Muscle layer of colon (tissue), 2 donors: ENCODE results near the gene UMPS.

ENCODE experiments used
- H3K27ac ChIP-seq: one replicate; pipeline ENCODE4 v1.7.0; 2013; ENCODE audit warnings: low read depth, mild to moderate bottlenecking, low read length, moderate library complexity
- H3K27me3 ChIP-seq, 2 donors: one replicate each; pipeline ENCODE4 v1.7.0; 2013; ENCODE audit warnings: low read length in 2 of 2, mild to moderate bottlenecking in 2 of 2; ENCODE audit not compliant: insufficient read depth in 2 of 2, control insufficient read depth in 1 of 2
- H3K36me3 ChIP-seq: one replicate; pipeline ENCODE4 v1.7.0; 2013; ENCODE audit warnings: mild to moderate bottlenecking, low read length; ENCODE audit not compliant: insufficient read depth
- H3K4me1 ChIP-seq: one replicate; pipeline ENCODE4 v1.7.0; 2013; ENCODE audit warnings: mild to moderate bottlenecking, low read length; ENCODE audit not compliant: insufficient read depth
- H3K4me3 ChIP-seq, 2 donors: one replicate each; pipeline ENCODE4 v1.7.0; 2013; ENCODE audit warnings: low read length in 2 of 2, low read depth in 1 of 2, mild to moderate bottlenecking in 1 of 2, moderate library complexity in 1 of 2
- H3K9ac ChIP-seq: one replicate; pipeline ENCODE4 v1.7.0; 2013; ENCODE audit warnings: low read length
- H3K9me3 ChIP-seq: one replicate; pipeline ENCODE4 v1.7.0; 2013; ENCODE audit warnings: mild to moderate bottlenecking, low read length
- donor health status: abdominal sarcoma.
- donor health status: Adenocarcinoma of cecum.

The UMPS gene

GRCh38 chr3:124730129-124730940 is at the start of gene UMPS:
TSS of gene UMPS (plus strand) at chr3:124730452. CDS start at chr3:124730472, 20 bp downstream.
- H3K27ac ChIP-seq, result peak within 1 kb of the TSS; percentile 75
- H3K36me3 ChIP-seq, result peaks cover 8% of the 10 kb centered on the region
- peak within 1 kb of the TSS; percentile 83 to 88 for H3K4me3 ChIP-seq
- H3K4me1 ChIP-seq, result peaks cover 28% of the 10 kb centered on the region
- no peaks in the 10 kb centered on the region for H3K27me3 ChIP-seq
- H3K9me3 ChIP-seq, result no peaks in the 10 kb centered on the region
- H3K9ac ChIP-seq, result peak within 1 kb of the TSS; percentile 50

- Histone ChIP-seq H3K9me3 (no peaks in the 10 kb centered on the region), H3K4me1 (no peaks in the 10 kb centered on the region), H3K27me3 (no peaks in the 10 kb centered on the region), H3K9ac (no peak overlapping the region), H3K4me3 (no peak overlapping the region), H3K27ac (no peak overlapping the region), H3K36me3 (no peaks in the 10 kb centered on the region)
Measured at GRCh38 chr3:124680521-124680920, 49.7 kb upstream of the UMPS start.

GRCh38 chr3:124682263-124682662 is 48.0 kb upstream of the UMPS start:
- Histone ChIP-seq H3K4me3 (no peak overlapping the region), H3K27me3 (no peaks in the 10 kb centered on the region), H3K4me1 (no peaks in the 10 kb centered on the region), H3K9me3 (no peaks in the 10 kb centered on the region), H3K27ac (no peak overlapping the region), H3K9ac (no peak overlapping the region), H3K36me3 (no peaks in the 10 kb centered on the region)

- H3K4me3 ChIP-seq, result no peak overlapping the region
- no peaks in the 10 kb centered on the region for H3K9me3 ChIP-seq
- H3K36me3 ChIP-seq, result no peaks in the 10 kb centered on the region
- H3K27me3 ChIP-seq, result no peaks in the 10 kb centered on the region
- no peak overlapping the region for H3K9ac ChIP-seq
- H3K4me1 ChIP-seq, result no peaks in the 10 kb centered on the region
- H3K27ac ChIP-seq, result no peak overlapping the region
Measured at GRCh38 chr3:124684459-124684858, 45.8 kb upstream of the UMPS start.

- Histone ChIP-seq H3K4me3 (no peak overlapping the region), H3K4me1 (no peaks in the 10 kb centered on the region), H3K9ac (no peak overlapping the region), H3K27me3 (no peaks in the 10 kb centered on the region), H3K27ac (no peak overlapping the region), H3K9me3 (no peaks in the 10 kb centered on the region), H3K36me3 (no peaks in the 10 kb centered on the region)
Measured at GRCh38 chr3:124685067-124685466, 45.2 kb upstream of the UMPS start.

GRCh38 chr3:124685481-124685880 is 44.8 kb upstream of the UMPS start:
- no peak overlapping the region for H3K27ac ChIP-seq
- no peaks in the 10 kb centered on the region for H3K4me1 ChIP-seq
- no peak overlapping the region for H3K4me3 ChIP-seq
- no peaks in the 10 kb centered on the region for H3K9me3 ChIP-seq
- H3K9ac ChIP-seq, result no peak overlapping the region
- no peaks in the 10 kb centered on the region for H3K27me3 ChIP-seq
- no peaks in the 10 kb centered on the region for H3K36me3 ChIP-seq

GRCh38 chr3:124686028-124686670 is 44.1 kb upstream of the UMPS start:
- H3K27me3 ChIP-seq, result no peaks in the 10 kb centered on the region
- no peak overlapping the region for H3K27ac ChIP-seq
- H3K36me3 ChIP-seq, result no peaks in the 10 kb centered on the region
- no peak overlapping the region for H3K9ac ChIP-seq
- H3K4me3 ChIP-seq, result no peak overlapping the region
- no peaks in the 10 kb centered on the region for H3K9me3 ChIP-seq
- H3K4me1 ChIP-seq, result no peaks in the 10 kb centered on the region

- no peaks in the 10 kb centered on the region for H3K36me3 ChIP-seq
- H3K27me3 ChIP-seq, result no peaks in the 10 kb centered on the region
- no peak overlapping the region for H3K27ac ChIP-seq
- H3K9me3 ChIP-seq, result no peaks in the 10 kb centered on the region
- no peak overlapping the region for H3K4me3 ChIP-seq
- no peaks in the 10 kb centered on the region for H3K4me1 ChIP-seq
- H3K9ac ChIP-seq, result no peak overlapping the region
Measured at GRCh38 chr3:124688581-124689454, 41.4 kb upstream of the UMPS start.

GRCh38 chr3:124691599-124691998 is 38.7 kb upstream of the UMPS start:
- Histone ChIP-seq H3K27ac (no peak overlapping the region), H3K4me3 (no peak overlapping the region), H3K9me3 (no peaks in the 10 kb centered on the region), H3K27me3 (no peaks in the 10 kb centered on the region), H3K4me1 (no peaks in the 10 kb centered on the region), H3K9ac (no peak overlapping the region), H3K36me3 (no peaks in the 10 kb centered on the region)

GRCh38 chr3:124694486-124694885 is 35.8 kb upstream of the UMPS start:
- H3K4me1 ChIP-seq, result no peaks in the 10 kb centered on the region
- H3K36me3 ChIP-seq, result no peaks in the 10 kb centered on the region
- H3K27ac ChIP-seq, result no peak overlapping the region
- H3K27me3 ChIP-seq, result no peaks in the 10 kb centered on the region
- H3K9ac ChIP-seq, result no peak overlapping the region
- no peaks in the 10 kb centered on the region for H3K9me3 ChIP-seq
- no peak overlapping the region for H3K4me3 ChIP-seq

GRCh38 chr3:124695369-124695768 is 34.9 kb upstream of the UMPS start:
- Histone ChIP-seq H3K9me3 (no peaks in the 10 kb centered on the region), H3K27ac (no peak overlapping the region), H3K36me3 (no peaks in the 10 kb centered on the region), H3K4me1 (no peaks in the 10 kb centered on the region), H3K27me3 (no peaks in the 10 kb centered on the region), H3K4me3 (no peak overlapping the region), H3K9ac (no peak overlapping the region)
